ENCODE measurements around the gene CPTP. TPM values are rescaled to one million over a fixed set of nuclear protein-coding genes. Genes with fewer than 3 reads are reported as not detected.

The CPTP gene
- total and polyA plus RNA-seq, 2 of the 13 experiments (the other 11 are each of a cell fraction or from before 2014, with no cell fraction given), result 5.5 to 9.3 TPM

DNA sequence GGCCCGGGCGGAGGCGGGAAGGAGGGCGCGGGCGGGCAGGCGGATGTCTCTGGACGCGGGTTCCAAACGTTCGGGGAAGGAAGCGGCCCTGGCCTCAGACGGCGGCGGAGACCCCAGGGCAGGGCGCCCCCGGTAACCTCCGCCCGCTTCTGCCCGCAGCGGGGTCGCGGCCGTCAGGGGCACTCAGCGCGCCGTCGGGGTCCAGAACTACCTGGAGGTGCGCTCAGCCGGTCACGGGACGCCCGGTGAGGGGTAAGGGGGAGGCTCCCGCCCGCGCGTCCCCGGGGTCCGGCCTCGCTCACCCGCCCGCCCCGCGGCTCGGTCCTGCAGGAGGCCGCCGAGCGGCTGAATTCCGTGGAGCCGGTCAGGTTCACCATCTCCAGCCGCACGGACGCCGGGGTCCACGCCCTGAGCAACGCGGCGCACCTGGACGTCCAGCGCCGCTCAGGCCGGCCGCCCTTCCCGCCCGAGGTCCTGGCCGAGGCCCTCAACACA, 15.8 kb upstream of the CPTP start:
- no peak overlapping the region for H2AFZ ChIP-seq (ENCODE audit: low read length)
- peaks cover 14% of the 10 kb centered on the region for H3K79me2 ChIP-seq (ENCODE audit: insufficient read depth, low read length)
- H3K36me3 ChIP-seq (replicated peaks in 1 of 2; ENCODE audit: control insufficient read depth in 1 of 2, insufficient read depth in 2 of 2, low read length in 2 of 2), result peaks cover 9 to 29% of the 10 kb centered on the region in 2 experiments; a peak in 2 of 5 replicates
- H3K27me3 ChIP-seq (ENCODE audit: control insufficient read depth in 1 of 2, insufficient read depth in 2 of 2, low read length in 2 of 2), result no peaks in the 10 kb centered on the region
- no CpG with 5 or more reads among the region's 66 CpGs for WGBS (ENCODE audit: low lambda C conversion rate)
- DNase-seq (ENCODE audit: low spot score), result no peak
- peak overlapping the region; percentile 75 to 91 (median 90) for H3K4me3 ChIP-seq (replicated peaks in 1 of 3; ENCODE audit: insufficient read depth in 1 of 3, low read depth in 2 of 3, low read length in 3 of 3)
- H3K27ac ChIP-seq (ENCODE audit: extremely low read length, insufficient read depth, low read length), result peak overlapping the region; percentile 73
- no peak for FAIRE-seq
- no peaks in the 10 kb centered on the region for H3K9me3 ChIP-seq (ENCODE audit: low read length)
- BruUV-seq (replicated peaks), result TSS peak; percentile 60
- ChIA-PET POLR2A (interaction anchor here (1.3 to 1.6 kb wide), 2 partner anchors 17 to 39 kb away, joined by 4 to 5 read pairs; no protein-coding TSS in a partner anchor), CTCF (ENCODE audit: low intra/inter-chr PET ratio, low total read pairs) (no interaction called here)
- intact Hi-C loops (cut with micrococcal nuclease; ENCODE audit: unreplicated experiment) (no loop called here), in situ Hi-C loops (cut with HindIII; ENCODE audit: extremely low pct_ligation_motif_present, low pct_unique_long_range_greater_than_20kb) (no loop called here)
- peak overlapping the region; percentile 86 for H3K9ac ChIP-seq (ENCODE audit: insufficient read depth, low read depth, low read length)
- ATAC-seq, result no peak
- peaks cover 37% of the 10 kb centered on the region for H3K4me1 ChIP-seq (ENCODE audit: insufficient read depth, low read length)
- H4K20me1 ChIP-seq (ENCODE audit: insufficient read depth, low read length), result no peaks in the 10 kb centered on the region; the same call in 1 of the 2 replicates
- peak overlapping the region; percentile 88 for H3K4me2 ChIP-seq (ENCODE audit: low read depth, low read length)
- TF ChIP-seq MTF1 (CRISPR knock-in tag; IDR thresholded peaks at IDR 0.05), result no peak
- no peak for TF ChIP-seq ZSCAN21 (CRISPR knock-in tag; IDR thresholded peaks at IDR 0.05; ENCODE audit: borderline replicate concordance)
- no peak for TF ChIP-seq SMARCE1 (IDR thresholded peaks at IDR 0.05; ENCODE audit: borderline replicate concordance)
- TF ChIP-seq TAF1 (CRISPR knock-in tag; IDR thresholded peaks at IDR 0.05), result peak; percentile 16; the same call in 1 of the 2 replicates
- peak; percentile 0; the same call in 1 of the 2 replicates for TF ChIP-seq TBX2 (CRISPR knock-in tag; IDR thresholded peaks at IDR 0.05; ENCODE audit: borderline replicate concordance)
- no peak for TF ChIP-seq HOXD1 (CRISPR knock-in tag; IDR thresholded peaks at IDR 0.05)
- 0 out of 2 replicates have a peak, but pooled peaks have one; percentile 12 for TF ChIP-seq KDM5B (CRISPR knock-in tag; IDR thresholded peaks at IDR 0.05; ENCODE audit: borderline replicate concordance)
- no peak for TF ChIP-seq ZNF772 (CRISPR knock-in tag; IDR thresholded peaks at IDR 0.05)
- no peak for TF ChIP-seq DMAP1 (CRISPR knock-in tag; IDR thresholded peaks at IDR 0.05)
- peak; percentile 43; the same call in 1 of the 2 replicates for TF ChIP-seq POLR2G (IDR thresholded peaks at IDR 0.05; ENCODE audit: low read depth, low read length)
- TF ChIP-seq GLI4 (CRISPR knock-in tag; IDR thresholded peaks at IDR 0.05; ENCODE audit: borderline replicate concordance), result 0 out of 2 replicates have a peak, but pooled peaks have one; percentile 9
- no peak for TF ChIP-seq TCF12 (IDR thresholded peaks at IDR 0.05)
- peak; percentile 40; the same call in 1 of the 2 replicates for TF ChIP-seq TCF12 (CRISPR knock-in tag; IDR thresholded peaks at IDR 0.05)
- 0 out of 2 replicates have a peak, but pooled peaks have one; percentile 57 for TF ChIP-seq ZNF563 (CRISPR knock-in tag; IDR thresholded peaks at IDR 0.05)
- TF ChIP-seq, protein P1, sequence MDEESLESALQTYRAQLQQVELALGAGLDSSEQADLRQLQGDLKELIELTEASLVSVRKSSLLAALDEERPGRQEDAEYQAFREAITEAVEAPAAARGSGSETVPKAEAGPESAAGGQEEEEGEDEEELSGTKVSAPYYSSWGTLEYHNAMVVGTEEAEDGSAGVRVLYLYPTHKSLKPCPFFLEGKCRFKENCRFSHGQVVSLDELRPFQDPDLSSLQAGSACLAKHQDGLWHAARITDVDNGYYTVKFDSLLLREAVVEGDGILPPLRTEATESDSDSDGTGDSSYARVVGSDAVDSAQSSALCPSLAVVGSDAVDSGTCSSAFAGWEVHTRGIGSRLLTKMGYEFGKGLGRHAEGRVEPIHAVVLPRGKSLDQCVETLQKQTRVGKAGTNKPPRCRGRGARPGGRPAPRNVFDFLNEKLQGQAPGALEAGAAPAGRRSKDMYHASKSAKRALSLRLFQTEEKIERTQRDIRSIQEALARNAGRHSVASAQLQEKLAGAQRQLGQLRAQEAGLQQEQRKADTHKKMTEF (CRISPR knock-in tag; IDR thresholded peaks at IDR 0.05), result no peak
- TF ChIP-seq, protein P2, sequence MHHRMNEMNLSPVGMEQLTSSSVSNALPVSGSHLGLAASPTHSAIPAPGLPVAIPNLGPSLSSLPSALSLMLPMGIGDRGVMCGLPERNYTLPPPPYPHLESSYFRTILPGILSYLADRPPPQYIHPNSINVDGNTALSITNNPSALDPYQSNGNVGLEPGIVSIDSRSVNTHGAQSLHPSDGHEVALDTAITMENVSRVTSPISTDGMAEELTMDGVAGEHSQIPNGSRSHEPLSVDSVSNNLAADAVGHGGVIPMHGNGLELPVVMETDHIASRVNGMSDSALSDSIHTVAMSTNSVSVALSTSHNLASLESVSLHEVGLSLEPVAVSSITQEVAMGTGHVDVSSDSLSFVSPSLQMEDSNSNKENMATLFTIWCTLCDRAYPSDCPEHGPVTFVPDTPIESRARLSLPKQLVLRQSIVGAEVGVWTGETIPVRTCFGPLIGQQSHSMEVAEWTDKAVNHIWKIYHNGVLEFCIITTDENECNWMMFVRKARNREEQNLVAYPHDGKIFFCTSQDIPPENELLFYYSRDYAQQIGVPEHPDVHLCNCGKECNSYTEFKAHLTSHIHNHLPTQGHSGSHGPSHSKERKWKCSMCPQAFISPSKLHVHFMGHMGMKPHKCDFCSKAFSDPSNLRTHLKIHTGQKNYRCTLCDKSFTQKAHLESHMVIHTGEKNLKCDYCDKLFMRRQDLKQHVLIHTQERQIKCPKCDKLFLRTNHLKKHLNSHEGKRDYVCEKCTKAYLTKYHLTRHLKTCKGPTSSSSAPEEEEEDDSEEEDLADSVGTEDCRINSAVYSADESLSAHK (CRISPR knock-in tag; IDR thresholded peaks at IDR 0.05; ENCODE audit: borderline replicate concordance), result no peak
- TF ChIP-seq, protein P3, sequence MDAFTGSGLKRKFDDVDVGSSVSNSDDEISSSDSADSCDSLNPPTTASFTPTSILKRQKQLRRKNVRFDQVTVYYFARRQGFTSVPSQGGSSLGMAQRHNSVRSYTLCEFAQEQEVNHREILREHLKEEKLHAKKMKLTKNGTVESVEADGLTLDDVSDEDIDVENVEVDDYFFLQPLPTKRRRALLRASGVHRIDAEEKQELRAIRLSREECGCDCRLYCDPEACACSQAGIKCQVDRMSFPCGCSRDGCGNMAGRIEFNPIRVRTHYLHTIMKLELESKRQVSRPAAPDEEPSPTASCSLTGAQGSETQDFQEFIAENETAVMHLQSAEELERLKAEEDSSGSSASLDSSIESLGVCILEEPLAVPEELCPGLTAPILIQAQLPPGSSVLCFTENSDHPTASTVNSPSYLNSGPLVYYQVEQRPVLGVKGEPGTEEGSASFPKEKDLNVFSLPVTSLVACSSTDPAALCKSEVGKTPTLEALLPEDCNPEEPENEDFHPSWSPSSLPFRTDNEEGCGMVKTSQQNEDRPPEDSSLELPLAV (CRISPR knock-in tag; conservative IDR thresholded peaks at IDR 0.05; ENCODE audit: low read depth), result no peak
- no peak for TF ChIP-seq JARID2 (CRISPR knock-in tag; IDR thresholded peaks at IDR 0.05; ENCODE audit: insufficient replicate concordance)
